Prostate gland (tissue), 2 donors: ENCODE data around the gene RAI14.

ENCODE experiments used
- CTCF ChIP-seq, 4 experiments: fragments of 200-600 bp in 2 of 4; fragments of 450-650 bp in 2 of 4; sonication (generic) in 2 of 4; IDR thresholded peaks; 1 replicate in 3 of 4; 2 replicates in 1 of 4; pipeline ENCODE4 v1.5.1; 2016 to 2019; ENCODE audit warnings: antibody characterized with exemption in 4 of 4, mild to moderate bottlenecking in 2 of 4, moderate library complexity in 2 of 4
- POLR2A ChIP-seq: fragments of 450-650 bp; IDR thresholded peaks from one replicate; pipeline ENCODE4 v1.6.1; 2016; ENCODE audit warnings: antibody characterized with exemption, mild to moderate bottlenecking

DNA sequence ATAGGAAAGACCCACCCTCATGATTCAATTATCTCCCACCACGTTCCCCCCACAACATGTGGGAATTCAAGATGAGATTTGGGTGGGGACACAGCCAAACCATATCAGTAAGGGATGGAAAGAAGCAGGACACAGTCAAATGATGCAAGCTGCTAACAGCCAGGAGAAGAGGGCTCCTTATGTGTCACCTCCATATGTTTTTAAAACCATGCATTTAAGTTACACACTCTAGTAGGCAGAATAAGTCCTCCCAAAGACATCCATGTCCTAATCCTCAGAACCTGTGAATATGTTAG is 178.6 kb downstream of the RAI14 start:
- TF ChIP-seq CTCF (IDR thresholded peaks at IDR 0.05) (no peak), POLR2A (no peak)
